HG03095 (cell line): ENCODE data around the gene TCF25.

Experiments
- ATAC-seq: cut with Tn5 transposase; IDR thresholded peaks from one replicate; pipeline ENCODE4 v1.9.1; 2021; ENCODE audit warnings: moderate library complexity; ENCODE audit not compliant: unreplicated experiment

Gene TCF25

DNA sequence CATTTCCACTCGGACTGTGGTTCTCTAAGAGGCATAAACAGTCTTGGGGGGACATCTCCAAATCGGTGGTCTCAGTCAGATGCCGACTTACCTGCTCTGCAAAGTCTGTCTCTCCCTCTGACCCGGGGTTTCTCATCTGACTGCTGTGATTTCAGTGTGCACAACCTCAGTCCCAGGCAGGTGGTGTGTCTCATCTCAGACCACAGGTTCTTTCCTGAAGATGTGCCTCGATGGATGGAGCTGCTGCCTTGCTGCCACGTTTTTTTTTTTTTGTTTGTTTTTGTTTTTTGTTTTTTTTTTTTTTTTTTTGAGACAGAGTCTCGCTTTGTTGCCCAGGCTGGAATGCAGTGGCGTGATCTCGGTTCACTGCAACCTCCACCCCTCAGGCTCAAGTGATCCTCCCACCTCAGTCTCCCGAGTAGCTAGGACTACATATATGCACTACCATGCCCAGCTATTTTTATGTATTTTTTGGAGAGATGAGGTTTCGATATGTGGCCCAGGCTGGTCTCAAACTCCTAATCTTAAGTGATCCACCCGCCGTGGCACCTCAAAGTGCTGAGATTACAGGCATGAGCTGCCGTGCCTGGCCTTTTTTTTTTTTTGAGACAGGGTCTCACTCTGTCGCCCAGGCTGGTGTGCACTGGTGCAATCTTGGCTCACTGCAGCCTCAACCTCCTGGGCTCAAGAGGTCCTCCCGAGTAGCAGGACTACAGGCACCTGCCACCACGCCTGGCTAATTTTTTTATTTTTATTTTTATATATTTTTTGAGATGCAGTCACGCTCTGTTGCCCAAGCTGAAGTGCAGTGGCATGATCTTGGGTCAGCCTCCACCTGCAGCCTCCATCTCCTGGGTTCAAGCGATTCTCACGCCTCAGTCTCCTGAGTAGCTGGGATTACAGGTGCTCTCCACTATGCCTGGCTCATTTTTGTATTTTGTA is 29.7 kb upstream of the TCF25 start:
- ATAC-seq, result no peak

DNA sequence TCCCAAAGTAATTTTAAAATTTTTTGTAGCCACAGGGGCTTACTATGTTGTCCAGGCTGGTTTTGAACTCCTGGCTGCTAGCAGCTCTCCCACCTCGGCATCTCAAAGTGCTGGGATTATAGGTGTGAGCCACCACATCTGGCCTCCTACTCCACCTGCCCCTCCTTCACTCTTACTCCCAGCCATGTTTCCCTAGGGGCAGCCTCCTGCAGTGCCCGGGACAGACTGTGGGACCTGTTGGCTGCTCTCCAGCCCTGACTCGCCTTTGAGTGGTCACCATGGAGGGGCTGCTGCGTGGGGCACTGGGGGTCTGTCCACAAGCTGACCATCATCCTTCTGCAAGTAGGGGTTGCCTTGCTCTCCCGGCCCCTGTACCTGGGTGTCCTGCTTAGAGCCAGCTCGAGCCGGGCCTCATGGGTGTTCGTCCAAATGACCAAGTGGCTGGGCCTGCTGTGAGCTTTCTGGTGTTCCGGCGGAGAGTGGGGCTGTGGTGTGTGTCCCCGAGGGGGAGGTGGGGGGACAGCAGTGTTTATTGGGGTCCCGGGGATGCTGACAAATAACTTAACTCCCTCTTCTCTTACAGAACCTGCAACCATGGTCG is 28.6 kb upstream of the TCF25 start:
- no peak for ATAC-seq

GRCh38 chr16:89845417-89845816 is 28.0 kb upstream of the TCF25 start:
- ATAC-seq, result no peak

- ATAC-seq, result no peak
Measured at GRCh38 chr16:89847051-89847939, 26.1 kb upstream of the TCF25 start.

GRCh38 chr16:89847940-89848297 is 25.5 kb upstream of the TCF25 start:
- no peak for ATAC-seq

DNA sequence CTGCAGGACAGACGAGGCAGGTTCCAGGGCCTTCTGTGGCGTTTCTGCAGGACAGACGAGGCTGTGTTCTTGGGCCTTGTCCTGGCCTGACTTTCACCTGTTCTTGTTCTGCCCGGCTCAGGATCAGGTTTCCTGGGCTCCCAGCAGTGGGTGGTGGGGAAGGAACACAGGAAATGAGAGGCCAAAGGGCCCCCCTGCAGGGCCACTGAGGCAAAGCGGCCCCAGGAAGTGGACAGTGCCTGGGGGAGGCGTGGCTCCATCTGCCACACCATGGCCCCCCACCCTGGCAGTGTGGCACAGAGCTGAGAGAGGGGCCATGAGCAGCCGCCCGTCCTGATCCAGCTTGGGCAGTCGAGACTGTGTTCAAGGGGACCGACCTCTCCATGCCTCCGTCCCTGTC is 24.4 kb upstream of the TCF25 start:
- no peak for ATAC-seq

GRCh38 chr16:89853306-89853993 is 19.9 kb upstream of the TCF25 start:
- ATAC-seq, result no peak

DNA sequence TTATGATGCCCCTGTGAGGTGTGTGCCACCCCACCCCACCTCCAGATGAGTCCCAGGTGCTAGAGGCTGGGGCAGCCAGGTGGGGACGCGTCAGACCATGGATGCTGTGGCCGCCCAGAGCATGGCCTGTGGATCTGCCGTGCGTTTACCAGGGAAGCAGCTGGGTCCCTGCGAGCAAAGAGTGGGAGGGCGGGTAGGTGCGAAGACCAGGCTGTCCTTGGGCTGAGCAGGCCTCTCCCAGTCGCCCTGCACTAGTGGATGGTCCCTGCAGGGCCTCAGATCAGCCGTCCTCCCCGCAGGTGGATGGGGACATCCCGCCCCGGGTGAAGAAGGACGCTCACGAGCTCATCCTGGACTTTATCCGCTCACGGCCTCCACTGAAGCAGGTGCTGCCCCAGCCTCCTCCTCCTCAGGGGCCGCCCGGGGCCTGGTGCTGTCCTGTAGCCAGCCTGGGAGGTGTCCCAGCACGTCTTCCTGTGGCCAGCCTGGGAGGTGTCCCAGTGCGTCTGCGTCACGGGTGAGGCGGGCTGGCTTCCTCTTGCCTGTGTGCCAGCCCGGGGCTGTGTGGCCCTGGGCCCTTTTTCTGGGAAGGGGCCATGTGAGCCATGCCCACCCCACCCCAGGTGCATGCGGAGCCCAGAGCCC is 18.0 kb upstream of the TCF25 start:
- ATAC-seq, result no peak

DNA sequence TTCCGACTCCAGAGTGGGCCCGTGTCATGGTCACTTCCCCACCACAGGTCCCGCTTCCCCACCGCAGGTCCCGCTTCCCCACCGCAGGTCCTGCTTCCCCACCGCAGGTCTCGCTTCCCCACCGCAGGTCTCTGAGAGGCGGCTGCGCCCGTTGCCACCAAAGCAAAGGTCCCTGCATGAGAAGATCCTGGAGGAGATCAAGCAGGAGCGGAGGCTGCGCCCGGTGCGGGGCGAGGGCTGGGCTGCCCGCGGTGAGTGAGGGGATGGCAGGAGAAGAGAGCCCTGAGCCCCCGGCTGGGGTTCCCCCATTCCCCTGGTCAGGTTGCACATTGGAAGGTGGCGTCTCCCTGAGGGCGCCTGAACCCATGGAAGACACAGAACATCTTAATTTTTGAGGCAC is 17.4 kb upstream of the TCF25 start:
- ATAC-seq, result no peak

GRCh38 chr16:89858973-89859614 is 14.3 kb upstream of the TCF25 start:
- ATAC-seq, result no peak

GRCh38 chr16:89859615-89860007 is 13.8 kb upstream of the TCF25 start:
- ATAC-seq, result no peak

- no peak for ATAC-seq
Measured at GRCh38 chr16:89860747-89861304, 12.6 kb upstream of the TCF25 start.

DNA sequence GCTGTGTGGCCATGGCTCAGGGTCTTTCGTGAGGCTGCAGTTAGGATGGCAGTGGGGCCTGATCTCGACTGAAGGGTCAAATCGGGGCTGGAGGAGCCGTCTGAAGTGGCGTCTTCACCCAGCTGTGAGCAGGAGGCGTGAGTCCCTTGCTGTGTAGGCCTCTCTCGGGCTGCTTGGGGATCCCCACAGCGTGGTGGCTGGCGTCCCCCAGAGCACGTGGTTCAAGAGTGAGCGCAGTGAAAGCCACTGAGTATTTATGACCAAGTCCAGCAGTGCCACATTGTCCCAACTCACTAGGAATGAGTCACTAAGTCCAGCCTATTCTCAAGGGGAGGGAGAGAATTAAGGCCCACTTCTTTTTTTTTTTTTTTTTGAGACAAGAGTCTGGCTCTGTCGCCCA is 11.7 kb upstream of the TCF25 start:
- no peak for ATAC-seq

GRCh38 chr16:89862732-89863131 is 10.7 kb upstream of the TCF25 start:
- no peak for ATAC-seq

DNA sequence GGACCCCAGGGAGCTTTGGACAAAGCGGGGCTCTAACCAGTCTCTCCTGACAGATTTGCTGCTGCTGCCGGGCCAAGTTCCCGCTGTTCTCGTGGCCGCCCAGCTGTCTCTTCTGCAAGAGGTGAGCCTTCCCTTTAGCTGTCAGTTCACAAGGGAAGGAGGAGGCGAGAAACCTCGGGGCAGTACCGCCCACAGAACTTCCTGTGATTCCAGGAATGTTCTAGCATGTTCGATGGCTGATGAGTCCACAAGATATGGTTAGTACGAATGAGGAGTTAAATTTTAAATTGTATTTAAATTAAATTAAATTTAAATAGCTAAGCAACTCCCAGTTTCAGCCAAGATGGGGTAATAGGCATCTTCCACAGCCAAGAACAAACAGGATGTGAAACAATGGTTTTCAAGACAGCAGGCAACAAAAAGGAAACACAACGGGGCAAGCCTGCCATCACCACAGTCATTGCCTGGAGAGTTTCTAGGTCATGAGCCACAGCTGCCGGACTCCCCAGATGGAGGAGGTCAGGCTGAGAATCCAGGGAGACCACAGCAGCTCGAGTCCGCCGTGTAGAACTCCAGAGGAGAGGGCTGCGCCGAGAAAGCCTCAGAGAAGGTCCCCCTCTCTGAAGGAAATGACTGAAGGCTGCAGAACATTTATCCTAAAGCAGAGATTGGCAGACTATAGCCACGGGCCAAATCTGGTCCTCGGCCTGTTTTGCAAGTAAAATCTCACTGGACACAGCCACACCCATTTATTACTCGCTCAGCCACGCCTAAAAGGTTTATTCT is 9.5 kb upstream of the TCF25 start:
- ATAC-seq, result peak; percentile 62

DNA sequence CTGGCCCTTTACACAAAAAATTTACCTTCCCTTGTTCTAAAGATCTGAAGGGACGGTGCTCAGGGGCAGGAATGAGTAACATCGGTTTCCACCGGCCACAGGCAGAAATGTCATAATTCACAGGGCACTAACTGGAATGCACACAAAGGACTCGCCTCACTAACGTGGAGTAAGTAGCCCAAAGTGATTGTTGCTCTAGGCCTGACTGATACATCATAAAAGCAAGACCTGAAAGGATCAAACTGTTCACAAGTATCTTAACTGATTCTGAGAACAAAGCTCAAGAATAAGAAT is 8.9 kb upstream of the TCF25 start:
- ATAC-seq, result no peak

- no peak for ATAC-seq
Measured at GRCh38 chr16:89867918-89868317, 5.5 kb upstream of the TCF25 start.

DNA sequence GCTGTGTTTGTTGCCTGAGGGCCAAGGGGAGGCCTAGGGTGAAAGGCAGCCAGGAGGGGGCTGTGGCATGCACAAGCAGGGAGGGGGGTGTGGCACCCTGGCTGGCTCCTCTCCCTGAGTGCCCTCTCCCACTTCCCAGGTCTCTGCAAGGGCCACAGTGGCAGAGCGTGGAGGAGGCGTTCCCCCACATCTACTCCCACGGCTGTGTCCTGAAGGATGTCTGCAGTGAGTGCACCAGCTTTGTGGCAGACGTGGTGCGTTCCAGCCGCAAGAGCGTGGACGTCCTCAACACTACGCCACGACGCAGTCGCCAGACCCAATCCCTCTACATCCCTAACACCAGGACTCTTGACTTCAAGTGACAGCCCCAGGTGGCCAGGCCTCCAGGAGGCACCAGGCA is 3.5 kb upstream of the TCF25 start:
- no peak for ATAC-seq

GRCh38 chr16:89870440-89870839 is 3.0 kb upstream of the TCF25 start:
- ATAC-seq, result no peak
